ENCODE results near the gene ADGRG4. TPM values are rescaled to one million over a fixed set of nuclear protein-coding genes. Genes with fewer than 3 reads are reported as not detected.

ADGRG4 gene
- total RNA-seq, 2 donors from 2014 or later: not detected

DNA sequence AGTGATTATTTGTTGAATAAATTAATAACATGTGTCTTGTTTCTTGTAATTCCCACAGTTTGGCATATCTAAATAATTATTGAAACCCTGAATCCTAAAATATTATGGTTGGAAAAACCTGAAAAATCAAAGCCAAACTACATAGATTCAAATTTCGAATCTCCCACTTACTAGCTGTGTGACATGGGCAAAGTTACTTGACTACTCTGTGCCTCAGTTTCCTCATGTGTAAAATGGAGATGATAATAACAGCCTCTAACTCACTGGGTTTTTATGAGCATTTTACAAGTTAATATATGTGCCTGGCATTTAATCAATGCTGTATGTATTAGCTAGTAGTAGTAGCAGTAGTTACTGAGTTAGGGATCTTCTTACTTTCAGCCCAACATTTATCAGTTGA lies 152.4 kb downstream of the ADGRG4 start:
- H3K4me1 ChIP-seq: no peaks in the 10 kb centered on the region
- intact Hi-C loops (cut with DNase I): no loop called here
- H3K9me3 ChIP-seq: no peaks in the 10 kb centered on the region
- 69 to 72% methylated on average over 1 of the region's 1 CpG for WGBS, 2 donors
- no peak for ATAC-seq
- H3K27ac ChIP-seq: no peak overlapping the region
- no peak for DNase-seq
- no peak overlapping the region for H3K4me3 ChIP-seq
- no peaks in the 10 kb centered on the region for H3K27me3 ChIP-seq
- H3K36me3 ChIP-seq (replicated peaks in 1 of 2; ENCODE audit: insufficient read depth in 1 of 2, low read depth in 2 of 2): no peaks in the 10 kb centered on the region
- TF ChIP-seq POLR2A (IDR thresholded peaks at IDR 0.05): no peak
- TF ChIP-seq, protein P1, sequence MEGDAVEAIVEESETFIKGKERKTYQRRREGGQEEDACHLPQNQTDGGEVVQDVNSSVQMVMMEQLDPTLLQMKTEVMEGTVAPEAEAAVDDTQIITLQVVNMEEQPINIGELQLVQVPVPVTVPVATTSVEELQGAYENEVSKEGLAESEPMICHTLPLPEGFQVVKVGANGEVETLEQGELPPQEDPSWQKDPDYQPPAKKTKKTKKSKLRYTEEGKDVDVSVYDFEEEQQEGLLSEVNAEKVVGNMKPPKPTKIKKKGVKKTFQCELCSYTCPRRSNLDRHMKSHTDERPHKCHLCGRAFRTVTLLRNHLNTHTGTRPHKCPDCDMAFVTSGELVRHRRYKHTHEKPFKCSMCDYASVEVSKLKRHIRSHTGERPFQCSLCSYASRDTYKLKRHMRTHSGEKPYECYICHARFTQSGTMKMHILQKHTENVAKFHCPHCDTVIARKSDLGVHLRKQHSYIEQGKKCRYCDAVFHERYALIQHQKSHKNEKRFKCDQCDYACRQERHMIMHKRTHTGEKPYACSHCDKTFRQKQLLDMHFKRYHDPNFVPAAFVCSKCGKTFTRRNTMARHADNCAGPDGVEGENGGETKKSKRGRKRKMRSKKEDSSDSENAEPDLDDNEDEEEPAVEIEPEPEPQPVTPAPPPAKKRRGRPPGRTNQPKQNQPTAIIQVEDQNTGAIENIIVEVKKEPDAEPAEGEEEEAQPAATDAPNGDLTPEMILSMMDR (IDR thresholded peaks at IDR 0.05): no peak

- H3K27me3 ChIP-seq: no peaks in the 10 kb centered on the region
- H3K4me3 ChIP-seq: no peak overlapping the region
- no peak for TF ChIP-seq POLR2A (IDR thresholded peaks at IDR 0.05)
- TF ChIP-seq, protein P1 (IDR thresholded peaks at IDR 0.05): no peak
- no peak for ATAC-seq
- 27 to 54% methylated on average over 1 of the region's 1 CpG for WGBS, 2 donors
- intact Hi-C loops (cut with DNase I): no loop called here
- no peak for DNase-seq
- no peak overlapping the region for H3K27ac ChIP-seq
- no peaks in the 10 kb centered on the region for H3K9me3 ChIP-seq
- H3K4me1 ChIP-seq: no peaks in the 10 kb centered on the region
- no peaks in the 10 kb centered on the region for H3K36me3 ChIP-seq (replicated peaks in 1 of 2; ENCODE audit: insufficient read depth in 1 of 2, low read depth in 2 of 2)
Observed at GRCh38 chrX:136453771-136454170, 153.0 kb downstream of the ADGRG4 start.

- H3K36me3 ChIP-seq (replicated peaks in 1 of 2; ENCODE audit: insufficient read depth in 1 of 2, low read depth in 2 of 2): no peaks in the 10 kb centered on the region
- TF ChIP-seq, protein P1 (IDR thresholded peaks at IDR 0.05): no peak
- TF ChIP-seq POLR2A (IDR thresholded peaks at IDR 0.05): no peak
- intact Hi-C loops (cut with DNase I): no loop called here
- ATAC-seq (no peak), DNase-seq (no peak)
- no peaks in the 10 kb centered on the region for H3K9me3 ChIP-seq
- WGBS, 2 donors: 73 to 81% methylated on average over 4 to 5 of the region's 6 CpGs
- no peaks in the 10 kb centered on the region for H3K4me1 ChIP-seq
- H3K4me3 ChIP-seq: no peak overlapping the region
- H3K27ac ChIP-seq: no peak overlapping the region
- no peaks in the 10 kb centered on the region for H3K27me3 ChIP-seq
Observed at GRCh38 chrX:136456133-136456532, 155.4 kb downstream of the ADGRG4 start.

GRCh38 chrX:136457303-136457917 lies 156.6 kb downstream of the ADGRG4 start:
- Histone ChIP-seq H3K9me3 (no peaks in the 10 kb centered on the region), H3K4me1 (no peaks in the 10 kb centered on the region), H3K27me3 (no peaks in the 10 kb centered on the region), H3K36me3 (replicated peaks in 1 of 2; ENCODE audit: insufficient read depth in 1 of 2, low read depth in 2 of 2) (no peaks in the 10 kb centered on the region), H3K4me3 (no peak overlapping the region), H3K27ac (no peak overlapping the region)
- ATAC-seq: no peak
- TF ChIP-seq POLR2A (IDR thresholded peaks at IDR 0.05): no peak
- TF ChIP-seq, protein P1 (IDR thresholded peaks at IDR 0.05): no peak
- DNase-seq: no peak
- intact Hi-C loops (cut with DNase I): no loop called here
- WGBS, 2 donors: 57 to 69% methylated on average over 5 of the region's 5 CpGs

DNA sequence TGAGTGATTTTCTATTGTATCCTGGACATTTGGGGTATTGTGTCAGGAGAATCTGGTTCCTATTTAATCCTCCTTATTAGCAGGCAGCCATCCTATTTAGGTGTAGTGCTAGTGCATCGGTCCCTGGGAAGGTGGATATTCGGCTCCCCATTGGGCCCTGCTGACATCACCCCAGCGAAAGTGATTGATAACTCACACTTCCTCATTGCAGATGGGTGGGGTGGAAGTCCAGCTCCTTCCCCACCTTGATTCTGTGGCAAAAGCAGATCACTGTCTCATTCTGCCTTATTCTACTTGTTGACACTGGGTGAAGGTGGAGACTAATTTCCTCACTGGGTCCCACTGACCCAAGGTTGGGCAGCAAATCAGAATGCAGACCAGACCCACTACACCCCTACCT lies 163.8 kb downstream of the ADGRG4 start:
- no peak overlapping the region for H3K4me3 ChIP-seq
- intact Hi-C loops (cut with DNase I): no loop called here
- H3K9me3 ChIP-seq: no peaks in the 10 kb centered on the region
- H3K27me3 ChIP-seq: no peaks in the 10 kb centered on the region
- H3K4me1 ChIP-seq: no peaks in the 10 kb centered on the region
- ATAC-seq (no peak), DNase-seq (no peak)
- WGBS, 2 donors: 67 to 78% methylated on average over 3 of the region's 3 CpGs
- no peak overlapping the region for H3K27ac ChIP-seq
- H3K36me3 ChIP-seq (replicated peaks in 1 of 2; ENCODE audit: insufficient read depth in 1 of 2, low read depth in 2 of 2): no peaks in the 10 kb centered on the region
- TF ChIP-seq, protein P1 (IDR thresholded peaks at IDR 0.05): no peak
- no peak for TF ChIP-seq POLR2A (IDR thresholded peaks at IDR 0.05)
